Osteocyte (in vitro differentiated cells): ENCODE data around the gene PNMA8C. TPM values are rescaled to one million over a fixed set of nuclear protein-coding genes. Genes with fewer than 3 reads are reported as not detected.

ENCODE experiments used
- DNase-seq: peaks from one replicate; pipeline ENCODE4 v3.0.0; 2021; ENCODE audit warnings: mixed read lengths; ENCODE audit not compliant: unreplicated experiment; ENCODE audit errors: extremely low spot score
- H3K27ac Mint-ChIP-seq: one replicate; pipeline ENCODE4 v1.8.0; 2021; ENCODE audit warnings: mild to moderate bottlenecking, mixed read lengths; ENCODE audit not compliant: unreplicated experiment
- H3K27me3 Mint-ChIP-seq: one replicate; pipeline ENCODE4 v1.8.0; 2021; ENCODE audit warnings: mixed read lengths; ENCODE audit not compliant: unreplicated experiment
- H3K36me3 Mint-ChIP-seq: one replicate; pipeline ENCODE4 v1.8.0; 2021; ENCODE audit warnings: mixed read lengths; ENCODE audit not compliant: unreplicated experiment
- H3K4me1 Mint-ChIP-seq: one replicate; pipeline ENCODE4 v1.8.0; 2021; ENCODE audit warnings: mixed read lengths; ENCODE audit not compliant: unreplicated experiment
- H3K4me3 Mint-ChIP-seq: one replicate; pipeline ENCODE4 v1.8.0; 2021; ENCODE audit warnings: mild to moderate bottlenecking, moderate library complexity, mixed read lengths; ENCODE audit not compliant: unreplicated experiment
- H3K9me3 Mint-ChIP-seq: one replicate; pipeline ENCODE4 v1.8.0; 2021; ENCODE audit warnings: mixed read lengths; ENCODE audit not compliant: unreplicated experiment
- long read RNA-seq: library from polyadenylated mRNA; unstranded; transcript quantifications from one replicate; pipeline ENCODE4 v2.0.0, GENCODE V29; 2021
- total RNA-seq: library from RNA; stranded (reverse); gene quantifications from 2 replicates; pipeline ENCODE4 v1.2.1, GENCODE V29; 2021
- TF ChIP-seq, protein P1 (sequence below): fragments of 200-600 bp; sonication (generic); IDR thresholded peaks from 2 replicates; pipeline ENCODE4 v1.5.0; 2021; ENCODE audit warnings: antibody characterized with exemption, mild to moderate bottlenecking, moderate library complexity

The PNMA8C gene
- total RNA-seq: 0.11 TPM in 1 of 2 replicates, not detected in the other
- long read RNA-seq: 0 reads

DNA sequence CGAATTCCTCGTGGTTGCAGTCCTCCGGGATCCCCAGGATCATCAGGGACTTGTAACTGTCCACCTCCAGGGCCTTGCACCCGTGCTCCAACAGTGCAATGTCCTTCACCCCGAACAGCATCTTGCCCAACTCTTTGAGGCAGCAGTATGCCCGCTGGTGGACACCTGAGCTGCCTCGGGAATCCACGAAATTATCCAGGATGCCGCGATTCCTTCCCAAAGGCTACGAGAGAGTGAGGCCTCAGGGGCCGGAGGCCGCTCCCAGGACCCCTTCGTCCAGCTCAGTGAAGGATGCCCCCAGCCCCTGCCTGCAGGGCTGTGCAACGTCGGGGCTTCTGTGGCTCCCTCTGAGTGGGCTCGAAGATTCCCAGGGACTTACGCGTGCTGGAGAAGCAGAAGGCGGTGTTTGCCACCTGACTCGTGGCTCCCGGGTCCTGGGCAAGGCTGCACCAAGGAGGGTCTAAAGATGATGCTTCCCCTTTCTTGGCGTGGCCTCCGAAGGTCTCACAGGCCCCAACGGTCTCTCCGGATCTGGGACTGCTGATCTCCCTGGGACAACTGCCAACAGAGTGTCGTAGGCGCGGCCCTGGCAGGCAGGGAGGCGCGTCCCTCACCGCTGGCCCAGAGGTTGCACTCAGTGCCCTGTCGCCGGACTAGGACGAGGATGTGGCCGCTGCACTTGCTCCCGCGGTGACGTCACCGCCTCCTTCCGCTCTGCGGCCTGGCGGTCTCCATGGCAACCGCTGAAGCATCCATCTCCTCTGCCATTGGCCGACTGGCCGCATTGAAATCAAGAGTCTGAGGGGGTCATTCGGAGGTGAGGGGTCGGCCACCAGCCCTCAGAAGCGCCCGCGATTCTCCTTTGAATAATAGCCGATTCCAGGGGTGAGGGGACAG is at the start of gene PNMA8C:
TSS of gene PNMA8C (minus strand) at position 698 of the 897 bp plus-strand sequence. CDS start at position 121, 577 bp downstream.
- H3K27me3 Mint-ChIP-seq: peaks cover 23% of the 10 kb centered on the region
- H3K4me1 Mint-ChIP-seq: peaks cover 18% of the 10 kb centered on the region
- TF ChIP-seq, protein P1, sequence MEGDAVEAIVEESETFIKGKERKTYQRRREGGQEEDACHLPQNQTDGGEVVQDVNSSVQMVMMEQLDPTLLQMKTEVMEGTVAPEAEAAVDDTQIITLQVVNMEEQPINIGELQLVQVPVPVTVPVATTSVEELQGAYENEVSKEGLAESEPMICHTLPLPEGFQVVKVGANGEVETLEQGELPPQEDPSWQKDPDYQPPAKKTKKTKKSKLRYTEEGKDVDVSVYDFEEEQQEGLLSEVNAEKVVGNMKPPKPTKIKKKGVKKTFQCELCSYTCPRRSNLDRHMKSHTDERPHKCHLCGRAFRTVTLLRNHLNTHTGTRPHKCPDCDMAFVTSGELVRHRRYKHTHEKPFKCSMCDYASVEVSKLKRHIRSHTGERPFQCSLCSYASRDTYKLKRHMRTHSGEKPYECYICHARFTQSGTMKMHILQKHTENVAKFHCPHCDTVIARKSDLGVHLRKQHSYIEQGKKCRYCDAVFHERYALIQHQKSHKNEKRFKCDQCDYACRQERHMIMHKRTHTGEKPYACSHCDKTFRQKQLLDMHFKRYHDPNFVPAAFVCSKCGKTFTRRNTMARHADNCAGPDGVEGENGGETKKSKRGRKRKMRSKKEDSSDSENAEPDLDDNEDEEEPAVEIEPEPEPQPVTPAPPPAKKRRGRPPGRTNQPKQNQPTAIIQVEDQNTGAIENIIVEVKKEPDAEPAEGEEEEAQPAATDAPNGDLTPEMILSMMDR: no peak
- H3K27ac Mint-ChIP-seq: no peak within 1 kb of the TSS
- no peak for DNase-seq
- H3K36me3 Mint-ChIP-seq: no peaks in the 10 kb centered on the region
- H3K9me3 Mint-ChIP-seq: no peaks in the 10 kb centered on the region
- H3K4me3 Mint-ChIP-seq: peak within 1 kb of the TSS; percentile 64

DNA sequence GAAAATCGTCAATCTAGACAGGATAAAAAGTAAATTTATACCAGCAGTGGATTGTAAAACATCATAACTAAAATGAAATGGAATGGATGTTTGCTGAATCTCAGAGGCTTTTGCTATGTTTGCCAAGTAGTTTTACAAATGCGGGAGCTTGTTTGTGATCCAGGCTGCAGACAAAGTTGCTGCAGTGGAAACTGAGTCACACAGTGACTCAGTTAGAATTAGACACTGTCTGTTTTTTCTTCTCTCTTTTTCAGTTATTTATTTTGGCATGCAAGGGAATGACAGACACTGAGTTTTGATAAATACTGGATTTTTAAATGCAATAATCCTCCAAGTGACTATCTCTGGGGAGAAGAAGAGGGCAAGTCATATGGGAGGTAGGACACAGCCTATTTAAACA is 47.2 kb upstream of the PNMA8C start:
- Mint-ChIP-seq H3K27me3 (no peaks in the 10 kb centered on the region), H3K4me1 (peaks cover 24% of the 10 kb centered on the region), H3K36me3 (no peaks in the 10 kb centered on the region), H3K4me3 (no peak overlapping the region), H3K27ac (no peak overlapping the region), H3K9me3 (no peaks in the 10 kb centered on the region)
- DNase-seq: no peak
- TF ChIP-seq, protein P1: no peak

DNA sequence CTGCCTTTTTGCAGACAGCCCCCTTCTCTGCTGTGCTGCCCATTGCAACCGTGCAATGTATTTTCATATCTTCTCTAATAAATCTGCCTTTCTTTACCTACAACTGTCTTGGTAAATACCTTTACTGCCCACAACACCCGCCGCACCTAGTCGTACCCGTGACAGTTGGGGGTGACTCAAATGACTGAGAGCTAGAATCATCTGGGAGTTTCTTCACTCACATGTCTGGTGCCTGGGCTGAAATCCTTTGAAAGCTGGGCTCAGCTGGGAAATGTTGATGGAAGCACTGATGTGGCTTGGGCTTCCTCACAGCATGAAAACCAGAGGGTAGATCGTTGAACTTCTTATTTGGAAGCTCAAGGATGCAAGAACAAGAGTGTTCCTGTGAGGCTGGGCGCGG is 45.5 kb upstream of the PNMA8C start:
- H3K27me3 Mint-ChIP-seq: no peaks in the 10 kb centered on the region
- H3K9me3 Mint-ChIP-seq: no peaks in the 10 kb centered on the region
- peaks cover 24% of the 10 kb centered on the region for H3K4me1 Mint-ChIP-seq
- no peak overlapping the region for H3K27ac Mint-ChIP-seq
- TF ChIP-seq, protein P1: no peak
- no peak for DNase-seq
- no peak overlapping the region for H3K4me3 Mint-ChIP-seq
- H3K36me3 Mint-ChIP-seq: peaks cover 4% of the 10 kb centered on the region

DNA sequence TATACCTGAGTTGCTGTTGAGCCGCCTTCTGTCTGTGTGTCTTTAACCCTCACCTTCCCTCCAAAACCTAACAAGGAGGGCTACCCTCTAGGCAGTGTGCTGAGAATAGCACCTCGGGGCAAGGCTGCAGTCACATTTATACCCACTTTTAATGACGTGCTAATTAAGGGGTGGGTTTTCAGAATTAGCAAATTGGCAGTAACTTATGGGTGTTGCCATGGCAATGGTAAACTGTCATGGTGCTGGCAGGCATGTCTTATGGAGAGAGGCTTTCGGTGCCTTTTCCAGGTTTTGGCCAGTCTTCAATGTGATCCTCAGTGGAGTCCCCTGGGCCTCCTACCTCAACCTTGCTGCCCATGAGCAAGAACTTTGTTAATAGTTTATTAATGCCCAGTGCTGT is 43.9 kb upstream of the PNMA8C start:
- H3K4me3 Mint-ChIP-seq: peak overlapping the region; percentile 38
- TF ChIP-seq, protein P1: no peak
- peaks cover 23% of the 10 kb centered on the region for H3K4me1 Mint-ChIP-seq
- peaks cover 4% of the 10 kb centered on the region for H3K36me3 Mint-ChIP-seq
- no peaks in the 10 kb centered on the region for H3K9me3 Mint-ChIP-seq
- no peak overlapping the region for H3K27ac Mint-ChIP-seq
- no peak for DNase-seq
- no peaks in the 10 kb centered on the region for H3K27me3 Mint-ChIP-seq

- TF ChIP-seq, protein P1: no peak
- Mint-ChIP-seq H3K4me3 (peak overlapping the region; percentile 55), H3K27me3 (no peaks in the 10 kb centered on the region), H3K4me1 (peaks cover 29% of the 10 kb centered on the region), H3K9me3 (no peaks in the 10 kb centered on the region), H3K27ac (peak overlapping the region; percentile 7), H3K36me3 (peaks cover 4% of the 10 kb centered on the region)
- no peak for DNase-seq
These were observed 43.2 kb upstream of the PNMA8C start for GRCh38 chr19:46471811-46472543.
